ENCODE measurements around the gene GSTA5. TPM values are rescaled to one million over a fixed set of nuclear protein-coding genes. Genes with fewer than 3 reads are reported as not detected.
"Not testable (repeated sequence)": the region's sequence is repeated elsewhere in the genome, so short reads cannot be mapped to it uniquely, and the experiment has no call there.

GSTA5 gene
- total and polyA plus RNA-seq, 4 donors, result 0.09 to 0.22 TPM; not detected in 2

- H3K36me3 ChIP-seq (ENCODE audit: control insufficient read depth in 4 of 4, insufficient read depth in 4 of 4, low read length in 4 of 4), result no peaks in the 10 kb centered on the region
- ATAC-seq (ENCODE audit: insufficient read depth, low FRiP score), result no peak
- no peak for DNase-seq
- no peak overlapping the region for H3K27ac ChIP-seq (ENCODE audit: low read depth in 1 of 2, low read length in 1 of 2)
- TF ChIP-seq CTCF (IDR thresholded peaks at IDR 0.05; ENCODE audit: control extremely low read depth, extremely low read depth), result no peak
- H3K9ac ChIP-seq (ENCODE audit: insufficient read depth in 1 of 2, low read length in 2 of 2), result no peak overlapping the region
- H3K27me3 ChIP-seq (ENCODE audit: control insufficient read depth in 3 of 3, insufficient read depth in 3 of 3, low read length in 2 of 3), result no peaks in the 10 kb centered on the region
- no peaks in the 10 kb centered on the region for H3K4me1 ChIP-seq (ENCODE audit: control insufficient read depth in 5 of 5, insufficient read depth in 5 of 5, low read length in 5 of 5)
- WGBS, 2 donors, result 92 to 97% methylated on average over 4 of the region's 4 CpGs
- H3K9me3 ChIP-seq (ENCODE audit: control insufficient read depth in 4 of 4, insufficient read depth in 3 of 4, low read length in 3 of 4), result peaks cover 0 to 2% (median 0%) of the 10 kb centered on the region in 4 donors
- no peak overlapping the region for H3K4me3 ChIP-seq
Measured at GRCh38 chr6:52843605-52844004, 3.0 kb upstream of the GSTA5 start.

DNA sequence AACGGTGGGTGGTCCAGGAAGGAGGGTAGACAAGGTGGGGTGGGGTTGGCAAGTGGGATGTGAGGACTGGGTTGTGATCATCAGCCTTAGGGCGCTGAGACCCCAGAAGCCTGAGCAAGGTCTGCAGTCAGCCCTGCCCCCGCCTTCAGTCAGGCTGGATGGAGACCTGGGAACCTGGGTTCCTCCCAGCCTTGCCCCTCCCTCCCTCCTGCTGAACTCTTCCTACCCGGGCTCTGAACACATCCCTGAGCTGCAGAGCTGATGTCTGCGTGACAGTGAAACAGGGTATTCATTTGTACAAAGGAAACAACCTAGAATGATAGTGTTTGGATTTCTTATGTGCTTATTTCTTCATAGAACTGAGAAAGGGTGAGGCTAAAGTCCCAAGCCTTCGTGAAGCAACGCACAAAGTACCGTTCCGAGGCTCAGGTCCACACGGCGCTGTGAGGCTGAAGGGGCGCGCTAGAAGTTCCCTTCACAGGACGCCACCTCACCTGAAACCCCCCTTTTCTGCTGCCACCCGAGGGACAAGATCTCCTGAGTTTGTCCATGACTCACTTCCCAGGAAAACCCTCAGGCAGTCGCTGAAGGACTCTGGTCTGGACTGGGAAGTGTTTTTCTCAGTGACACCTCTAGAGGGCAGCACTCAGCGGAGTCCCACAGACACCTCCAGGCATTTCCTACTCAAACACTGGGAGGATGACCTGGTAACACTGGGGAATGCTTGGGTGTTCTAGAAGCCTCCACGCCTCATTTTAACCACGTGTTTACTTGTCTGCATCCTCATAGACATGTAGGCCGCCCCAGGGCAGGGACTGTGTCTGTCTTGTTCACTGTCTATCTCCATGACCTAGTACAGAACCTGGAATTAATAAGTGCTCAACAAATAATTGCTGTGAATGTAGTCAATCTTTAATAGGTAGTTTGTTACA lies 1.2 kb downstream of the GSTA5 start:
- no peak overlapping the region for H3K27ac ChIP-seq (ENCODE audit: low read depth in 1 of 2, low read length in 1 of 2)
- ATAC-seq (ENCODE audit: insufficient read depth, low FRiP score), result peak; percentile 77
- no peaks in the 10 kb centered on the region for H3K36me3 ChIP-seq (ENCODE audit: control insufficient read depth in 4 of 4, insufficient read depth in 4 of 4, low read length in 4 of 4)
- peak; percentile 27 for TF ChIP-seq CTCF (IDR thresholded peaks at IDR 0.05; ENCODE audit: control extremely low read depth, extremely low read depth)
- no peaks in the 10 kb centered on the region for H3K4me1 ChIP-seq (ENCODE audit: control insufficient read depth in 5 of 5, insufficient read depth in 5 of 5, low read length in 5 of 5)
- DNase-seq, result peak; percentile 56 to 58 (median 56)
- 63 to 67% methylated on average over 20 of the region's 20 CpGs for WGBS, 2 donors
- no peaks in the 10 kb centered on the region for H3K27me3 ChIP-seq (ENCODE audit: control insufficient read depth in 3 of 3, insufficient read depth in 3 of 3, low read length in 2 of 3)
- no peaks in the 10 kb centered on the region for H3K9me3 ChIP-seq (ENCODE audit: control insufficient read depth in 4 of 4, insufficient read depth in 3 of 4, low read length in 3 of 4)
- no peak overlapping the region for H3K9ac ChIP-seq (ENCODE audit: insufficient read depth in 1 of 2, low read length in 2 of 2)
- no peak overlapping the region for H3K4me3 ChIP-seq

GRCh38 chr6:52834481-52834880 lies 6.1 kb downstream of the GSTA5 start:
- DNase-seq, result no peak
- WGBS, 2 donors, result 84 to 89% methylated on average over 1 of the region's 1 CpG
- peaks cover 0 to under 1% (median 0%) of the 10 kb centered on the region in 4 donors for H3K9me3 ChIP-seq (ENCODE audit: control insufficient read depth in 4 of 4, insufficient read depth in 3 of 4, low read length in 3 of 4)
- no peak for ATAC-seq (ENCODE audit: insufficient read depth, low FRiP score)
- TF ChIP-seq CTCF (IDR thresholded peaks at IDR 0.05; ENCODE audit: control extremely low read depth, extremely low read depth), result no peak
- H3K4me3 ChIP-seq, result no peak overlapping the region
- H3K27me3 ChIP-seq (ENCODE audit: control insufficient read depth in 3 of 3, insufficient read depth in 3 of 3, low read length in 2 of 3), result no peaks in the 10 kb centered on the region
- no peak overlapping the region for H3K27ac ChIP-seq (ENCODE audit: low read depth in 1 of 2, low read length in 1 of 2)
- peaks cover 0 to 2% (median 0%) of the 10 kb centered on the region in 5 donors for H3K4me1 ChIP-seq (ENCODE audit: control insufficient read depth in 5 of 5, insufficient read depth in 5 of 5, low read length in 5 of 5)
- no peak overlapping the region for H3K9ac ChIP-seq (ENCODE audit: insufficient read depth in 1 of 2, low read length in 2 of 2)
- H3K36me3 ChIP-seq (ENCODE audit: control insufficient read depth in 4 of 4, insufficient read depth in 4 of 4, low read length in 4 of 4), result no peaks in the 10 kb centered on the region

DNA sequence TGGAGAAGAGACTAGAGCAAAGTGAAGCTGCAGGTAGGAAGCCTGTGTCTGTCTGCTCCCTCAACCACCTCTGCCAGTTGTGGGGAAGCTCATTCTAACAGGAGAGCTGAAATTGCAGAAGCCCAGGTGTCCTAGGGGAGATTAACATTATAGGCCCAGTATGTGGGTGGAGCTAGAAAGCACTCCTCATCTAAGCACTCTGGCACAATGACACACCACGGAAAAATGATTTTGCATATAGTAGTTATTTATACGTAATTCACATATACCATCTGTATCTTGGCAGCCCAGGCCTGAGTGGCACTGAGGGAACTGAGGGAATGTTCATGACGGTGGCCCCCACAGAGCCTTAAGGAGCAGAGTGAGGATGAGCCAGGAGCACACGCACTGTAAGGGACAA lies 9.7 kb downstream of the GSTA5 start:
- not testable (repeated sequence) for H3K4me1 ChIP-seq (ENCODE audit: control insufficient read depth in 5 of 5, insufficient read depth in 5 of 5, low read length in 5 of 5); ATAC-seq (ENCODE audit: insufficient read depth, low FRiP score); H3K27ac ChIP-seq (ENCODE audit: low read depth in 1 of 2, low read length in 1 of 2); H3K4me3 ChIP-seq; H3K9me3 ChIP-seq (ENCODE audit: control insufficient read depth in 4 of 4, insufficient read depth in 3 of 4, low read length in 3 of 4); H3K36me3 ChIP-seq (ENCODE audit: control insufficient read depth in 4 of 4, insufficient read depth in 4 of 4, low read length in 4 of 4); H3K27me3 ChIP-seq (ENCODE audit: control insufficient read depth in 3 of 3, insufficient read depth in 3 of 3, low read length in 2 of 3); H3K9ac ChIP-seq (ENCODE audit: insufficient read depth in 1 of 2, low read length in 2 of 2); DNase-seq
- WGBS, 2 donors, result 87 to 89% methylated on average over 4 of the region's 4 CpGs

Measured in lung (tissue), 12 donors.